NCI-H748 (cell line): ENCODE data around the gene CORO2A.

ENCODE experiments used
- DNase-seq: peaks from one replicate; lab custom pipeline; 2025; ENCODE audit not compliant: unreplicated experiment; lab: John Stamatoyannopoulos, UW

CORO2A gene, protein sequence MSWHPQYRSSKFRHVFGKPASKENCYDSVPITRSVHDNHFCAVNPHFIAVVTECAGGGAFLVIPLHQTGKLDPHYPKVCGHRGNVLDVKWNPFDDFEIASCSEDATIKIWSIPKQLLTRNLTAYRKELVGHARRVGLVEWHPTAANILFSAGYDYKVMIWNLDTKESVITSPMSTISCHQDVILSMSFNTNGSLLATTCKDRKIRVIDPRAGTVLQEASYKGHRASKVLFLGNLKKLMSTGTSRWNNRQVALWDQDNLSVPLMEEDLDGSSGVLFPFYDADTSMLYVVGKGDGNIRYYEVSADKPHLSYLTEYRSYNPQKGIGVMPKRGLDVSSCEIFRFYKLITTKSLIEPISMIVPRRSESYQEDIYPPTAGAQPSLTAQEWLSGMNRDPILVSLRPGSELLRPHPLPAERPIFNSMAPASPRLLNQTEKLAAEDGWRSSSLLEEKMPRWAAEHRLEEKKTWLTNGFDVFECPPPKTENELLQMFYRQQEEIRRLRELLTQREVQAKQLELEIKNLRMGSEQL

DNA sequence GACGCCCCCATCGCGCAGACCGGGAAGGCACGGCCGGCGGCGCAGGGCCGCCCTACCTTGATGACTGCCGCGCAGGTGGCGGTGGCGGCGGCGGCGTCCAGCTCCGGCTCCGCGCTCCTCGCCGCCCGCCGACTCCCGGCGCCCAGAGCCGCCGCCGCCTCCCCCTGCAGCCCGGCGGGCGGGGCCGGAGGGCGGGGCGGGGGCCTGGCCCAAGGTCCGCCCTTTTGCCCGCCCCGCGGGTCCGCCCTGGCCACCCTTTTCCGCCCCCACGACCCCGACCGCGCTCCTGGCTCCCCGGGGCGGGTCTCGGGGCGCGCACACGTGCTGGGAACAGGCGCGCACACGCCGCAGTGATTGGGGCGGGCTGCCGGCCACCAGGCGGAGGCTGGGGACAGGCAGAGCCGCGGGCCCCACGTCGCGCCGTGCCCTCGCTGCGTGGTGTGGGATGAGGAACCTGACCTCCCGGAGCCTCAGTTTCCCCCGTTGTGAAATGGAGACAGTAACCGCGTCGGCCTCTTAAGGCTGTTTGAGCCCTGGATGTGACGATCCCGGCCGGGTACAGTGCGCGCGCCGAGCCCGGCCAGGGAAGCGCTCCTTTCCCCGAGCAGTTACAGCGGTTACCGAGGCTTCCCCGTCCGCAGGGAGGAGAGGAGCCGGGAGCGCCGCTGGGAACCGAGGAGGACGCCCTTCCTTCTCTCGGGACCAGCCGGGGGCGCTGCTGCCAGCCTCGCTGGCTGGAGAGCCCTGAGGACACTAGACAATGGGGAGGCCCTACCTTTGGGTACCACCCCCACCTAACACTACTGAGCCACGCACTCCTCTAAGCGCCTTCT lies at the start of gene CORO2A:
CORO2A (minus strand) TSS at position 135 of the 833 bp plus-strand sequence. CDS start 34,977 bp downstream, outside the sequence.
- DNase-seq = peak; percentile 88

DNA sequence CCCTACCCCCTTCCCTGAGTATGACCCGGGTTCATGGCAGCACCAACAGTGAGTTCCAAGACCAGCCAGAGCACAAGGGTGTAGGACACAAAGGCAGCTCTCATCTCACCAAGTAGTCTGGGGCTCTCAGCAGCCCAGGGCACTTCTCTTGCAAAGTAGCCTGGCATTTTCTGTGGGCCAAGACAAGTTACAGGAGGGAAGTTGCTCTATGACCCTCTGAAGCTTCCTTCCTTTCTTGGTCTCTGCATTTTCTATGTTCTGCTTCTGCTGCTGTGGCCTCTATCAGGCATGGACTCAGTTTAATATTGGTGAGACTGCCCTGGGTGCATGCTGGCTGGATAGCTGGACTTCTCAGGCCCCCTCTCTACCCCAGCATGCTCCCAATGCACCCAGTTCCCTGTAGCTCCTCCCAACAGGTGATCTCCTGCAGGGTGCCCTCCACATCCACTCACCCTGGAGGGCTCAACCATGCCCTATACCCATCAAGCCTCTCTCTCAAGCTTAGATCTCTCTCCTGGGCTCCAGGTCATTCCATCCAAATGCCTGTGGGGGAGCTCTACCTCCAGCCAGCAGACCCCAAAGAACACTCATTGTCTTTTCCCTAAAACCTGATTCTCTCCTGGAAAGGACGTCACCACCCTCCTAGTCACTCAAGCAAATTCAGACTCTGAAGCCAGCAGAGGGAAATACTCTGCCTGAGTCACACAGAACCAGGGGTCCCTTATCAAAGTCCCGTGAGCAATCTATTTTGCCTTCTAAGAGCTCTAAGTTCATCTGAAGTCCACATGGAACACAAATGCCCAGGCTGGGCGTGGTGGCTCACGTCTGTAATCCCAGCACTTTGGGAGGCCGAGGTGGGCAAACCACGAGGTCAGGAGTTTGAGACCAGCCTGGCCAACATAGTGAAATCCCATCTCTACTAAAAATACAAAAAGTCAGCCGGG lies 49.2 kb upstream of the CORO2A start:
- no peak for DNase-seq

DNA sequence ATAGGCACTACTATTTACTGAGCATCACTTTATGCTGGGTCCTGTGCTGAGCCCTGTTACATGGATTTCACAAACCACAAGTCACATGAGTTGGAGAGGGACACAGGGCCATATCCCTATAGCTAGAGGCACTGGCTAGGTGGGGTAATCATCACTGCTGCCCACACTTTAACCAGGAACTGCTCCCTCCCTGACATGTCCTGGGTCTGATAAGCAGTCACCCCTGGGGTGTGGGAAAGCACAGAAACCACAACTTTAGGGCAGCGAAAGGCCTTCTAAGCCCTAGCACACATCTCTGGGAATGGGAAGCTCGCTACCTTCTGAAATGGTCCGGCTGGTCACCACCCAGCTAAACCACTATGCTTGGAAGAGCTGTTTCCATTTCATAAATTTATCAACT lies 48.0 kb upstream of the CORO2A start:
- DNase-seq = no peak

DNA sequence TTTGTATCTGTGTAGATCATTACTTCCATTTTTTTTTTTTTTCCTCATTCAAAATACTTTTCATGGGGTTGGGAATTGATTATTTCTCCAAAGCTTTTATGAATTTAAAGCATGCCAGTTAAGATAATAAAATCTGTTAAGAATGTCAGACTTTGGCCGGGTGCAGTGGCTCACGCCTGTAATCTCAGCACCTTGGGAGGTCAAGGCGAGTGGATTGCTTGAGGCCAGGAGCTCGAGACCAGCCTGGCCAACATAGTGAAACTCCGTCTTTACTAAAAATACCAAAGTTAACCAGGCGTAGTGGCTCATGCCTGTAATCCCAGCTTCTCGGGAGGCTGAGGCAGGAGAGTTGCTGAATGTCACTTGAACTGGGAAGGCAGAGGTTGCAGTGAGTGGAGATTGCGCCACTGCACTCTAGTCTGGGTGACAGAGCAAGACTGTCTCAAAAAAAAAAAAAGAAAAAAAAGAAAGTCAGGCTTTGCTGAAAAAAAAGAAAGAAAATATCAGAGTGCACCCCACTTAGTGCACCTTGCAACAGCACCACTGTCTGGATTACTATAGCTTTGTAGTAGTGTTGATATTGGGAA lies 44.6 kb upstream of the CORO2A start:
- DNase-seq = no peak

DNA sequence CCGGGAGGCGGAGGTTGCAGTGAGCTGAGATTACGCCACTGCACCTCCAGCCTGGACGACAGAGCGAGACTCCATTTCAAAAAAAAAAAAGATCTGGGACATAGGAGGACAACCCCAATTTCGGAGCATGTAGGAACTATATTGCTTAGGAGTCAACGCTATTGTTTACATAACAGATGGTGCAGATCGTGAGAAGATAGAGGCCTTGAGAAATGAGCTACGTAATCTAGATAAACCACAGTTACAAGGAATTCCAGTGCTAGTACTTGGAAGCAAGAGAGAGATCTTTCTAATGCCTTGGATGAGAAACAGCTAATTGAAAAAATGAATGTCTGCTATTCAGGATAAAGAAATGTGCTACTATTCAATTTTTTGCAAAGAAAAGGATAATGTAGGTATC lies 42.7 kb upstream of the CORO2A start:
- DNase-seq = no peak

DNA sequence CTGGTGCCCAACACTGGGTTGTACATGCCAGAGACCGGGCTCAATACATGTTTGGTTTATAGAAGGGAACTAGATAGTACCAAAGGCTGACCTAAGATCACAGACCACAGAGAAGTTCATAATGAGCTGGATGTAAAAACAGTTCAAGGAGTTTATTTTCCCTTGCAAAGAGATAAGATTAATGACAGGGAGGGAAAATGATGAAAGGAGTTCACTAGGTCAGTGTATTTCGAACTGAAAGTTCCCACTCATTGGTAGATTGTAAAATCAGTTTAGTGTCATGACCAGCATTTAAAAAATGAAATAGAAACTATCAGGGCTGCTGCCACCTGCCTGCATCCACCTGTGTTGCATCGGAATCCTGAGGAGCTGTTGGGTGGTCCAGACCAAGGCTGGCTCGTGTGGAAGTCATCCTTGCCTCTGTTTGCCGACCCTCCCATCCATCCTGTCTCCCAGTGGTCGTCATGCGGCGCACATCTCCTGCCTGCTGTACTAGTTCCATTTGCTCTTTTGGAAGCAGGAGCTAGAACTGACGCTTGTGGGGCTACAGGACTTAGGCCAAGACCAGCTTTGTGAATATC lies 41.9 kb upstream of the CORO2A start:
- no peak for DNase-seq

DNA sequence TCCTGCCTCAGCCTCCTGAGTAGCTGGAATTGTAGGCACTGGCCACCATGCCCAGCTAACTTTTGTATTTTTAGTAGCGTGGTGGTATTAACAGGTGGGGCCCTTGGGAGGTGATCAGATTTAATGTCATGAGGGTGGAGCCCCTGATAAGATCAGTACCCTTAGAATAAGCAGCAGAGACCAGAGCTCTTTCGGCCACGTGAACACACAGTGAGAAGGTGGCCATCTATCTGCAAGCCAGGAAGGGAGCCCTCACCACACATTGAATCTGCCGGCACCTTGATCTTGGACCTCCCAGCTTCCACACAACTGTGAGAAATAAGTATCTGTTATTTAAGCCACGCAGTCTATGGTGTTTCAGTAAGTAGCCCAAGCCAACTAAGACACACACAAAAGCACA lies 40.5 kb upstream of the CORO2A start:
- no peak for DNase-seq

DNA sequence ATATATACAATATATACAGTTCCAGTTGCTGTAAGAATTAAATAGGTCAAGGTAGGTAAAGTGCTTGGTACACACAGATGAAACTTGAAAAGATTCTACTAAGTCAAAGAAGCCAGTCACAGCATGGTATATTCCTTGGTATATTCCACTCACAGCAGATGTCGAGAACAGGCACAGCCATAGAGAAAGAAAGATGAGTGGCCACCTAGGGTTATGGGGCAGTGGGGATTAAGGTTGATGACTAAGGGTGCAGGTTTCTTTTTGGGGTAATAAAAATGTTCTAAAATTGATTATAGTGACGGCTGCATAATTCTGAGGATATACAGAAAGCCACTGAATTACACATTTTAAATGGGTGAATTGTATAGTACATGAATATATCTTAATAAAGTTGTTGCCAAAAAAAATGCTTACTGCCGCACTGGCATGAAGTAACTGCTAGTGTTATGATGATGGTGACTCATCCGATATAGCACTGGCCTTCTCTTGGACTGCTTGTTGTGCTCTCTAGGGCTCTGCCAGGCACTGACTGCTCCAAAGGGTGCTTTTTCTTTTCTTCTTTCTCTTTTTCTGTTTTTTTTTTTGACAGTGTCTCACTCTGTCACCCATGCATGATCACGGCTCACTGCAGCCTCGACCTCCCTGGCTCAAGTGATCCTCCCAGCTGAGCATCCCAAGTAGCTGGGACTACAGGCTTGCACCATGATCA lies 39.5 kb upstream of the CORO2A start:
- no peak for DNase-seq

DNA sequence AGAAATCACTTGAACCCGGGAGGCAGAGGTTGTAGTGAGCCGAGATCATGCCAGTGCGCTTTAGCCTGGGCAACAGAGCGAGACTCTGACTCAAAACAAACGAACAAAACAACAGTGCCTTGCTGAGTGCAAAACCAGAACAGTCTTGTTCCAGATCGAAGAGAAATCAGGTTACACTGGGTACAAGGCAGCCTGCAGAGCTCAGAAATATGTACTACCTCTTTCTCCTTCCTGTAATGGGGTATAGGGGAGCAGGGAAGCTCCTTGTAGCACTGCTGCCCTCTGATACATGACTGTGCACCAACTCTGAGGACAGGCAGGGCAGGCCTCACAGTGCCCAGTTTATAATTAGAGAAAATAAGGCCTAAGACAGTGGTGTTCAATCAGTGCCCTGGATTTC lies 38.4 kb upstream of the CORO2A start:
- no peak for DNase-seq

DNA sequence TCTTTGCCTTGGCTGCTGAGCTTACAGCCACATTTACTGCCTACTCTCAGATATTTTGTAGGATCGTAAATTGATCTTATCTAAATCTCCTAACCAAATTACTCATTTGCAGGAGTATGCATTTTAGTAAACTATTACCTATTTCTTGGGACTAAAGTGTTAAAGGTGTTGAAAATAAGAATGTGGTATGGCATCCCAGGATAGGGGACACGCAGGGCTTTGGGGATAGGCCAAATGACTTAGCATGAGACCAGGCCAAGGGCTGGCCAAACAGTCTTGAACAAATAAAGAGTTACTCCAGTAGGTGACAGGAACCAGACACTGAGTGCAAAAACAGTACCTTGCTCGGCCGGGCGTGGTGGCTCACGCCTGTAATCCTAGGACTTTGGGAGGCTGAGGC lies 37.9 kb upstream of the CORO2A start:
- DNase-seq = no peak

DNA sequence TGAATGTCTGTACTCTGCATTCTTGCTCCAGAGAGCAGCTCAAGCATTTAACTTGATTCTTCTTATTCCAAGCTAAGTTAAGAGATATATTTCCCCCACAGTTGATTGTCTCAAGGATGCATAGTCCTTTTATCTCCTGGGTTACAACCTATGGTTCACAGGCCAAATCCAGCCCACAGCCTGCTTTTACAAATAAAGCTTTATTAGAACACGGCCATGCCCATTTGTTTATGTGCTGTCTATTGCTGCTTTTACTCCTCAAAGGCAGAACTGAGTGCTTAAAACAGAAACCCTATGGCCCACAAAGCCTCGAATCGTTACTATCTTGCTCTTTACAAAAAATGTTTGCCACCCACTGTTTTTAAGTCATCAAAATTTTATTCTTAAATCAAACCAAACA lies 37.2 kb upstream of the CORO2A start:
- no peak for DNase-seq

DNA sequence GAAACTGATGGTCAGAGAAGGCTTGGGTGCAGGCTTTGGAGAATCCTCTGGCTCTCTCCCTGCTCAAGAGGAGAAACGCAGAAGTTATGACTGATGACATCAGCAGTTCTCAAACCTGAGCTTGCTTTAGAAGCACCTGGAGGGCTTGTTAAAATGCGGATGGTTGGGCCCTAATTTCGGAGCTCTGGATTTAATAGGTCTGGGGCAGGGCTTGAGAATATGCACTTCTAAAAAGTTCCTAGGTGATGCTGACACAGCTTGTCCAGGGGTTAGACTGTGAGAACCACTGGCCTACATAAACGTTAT lies 36.6 kb upstream of the CORO2A start:
- DNase-seq = no peak

DNA sequence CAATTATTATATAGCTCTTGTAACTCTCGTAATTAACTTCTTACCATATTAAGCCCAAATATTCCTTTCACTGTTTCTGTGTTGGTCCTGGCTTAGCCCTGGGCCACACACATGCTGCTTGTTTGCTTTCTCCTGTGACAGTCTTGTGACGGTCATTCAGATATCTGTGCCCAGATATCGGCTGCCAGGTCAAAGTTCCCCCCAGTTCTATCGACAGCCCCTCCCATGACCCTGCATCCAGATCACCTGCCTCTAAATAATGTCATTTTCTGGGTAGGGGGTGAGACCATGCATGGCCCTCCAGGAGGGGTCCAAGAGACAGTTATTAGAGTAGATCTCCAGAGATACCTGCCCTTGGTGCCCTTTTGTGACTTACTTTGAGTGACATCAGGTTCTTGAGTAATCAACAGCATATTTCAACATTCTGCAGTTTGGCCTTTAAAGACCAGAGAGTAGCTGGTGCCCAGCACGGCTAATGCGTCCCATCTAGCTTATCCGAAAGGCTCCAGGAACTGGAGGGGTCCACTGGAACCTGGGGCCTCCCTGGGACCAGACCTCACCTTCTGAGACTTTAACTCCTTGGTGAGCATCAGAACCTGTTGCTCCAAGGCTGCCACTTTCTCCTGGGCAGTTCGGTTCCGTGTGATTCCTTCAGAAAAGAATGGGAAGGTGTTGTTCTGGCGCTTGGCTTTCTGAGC lies 36.1 kb upstream of the CORO2A start:
- no peak for DNase-seq

DNA sequence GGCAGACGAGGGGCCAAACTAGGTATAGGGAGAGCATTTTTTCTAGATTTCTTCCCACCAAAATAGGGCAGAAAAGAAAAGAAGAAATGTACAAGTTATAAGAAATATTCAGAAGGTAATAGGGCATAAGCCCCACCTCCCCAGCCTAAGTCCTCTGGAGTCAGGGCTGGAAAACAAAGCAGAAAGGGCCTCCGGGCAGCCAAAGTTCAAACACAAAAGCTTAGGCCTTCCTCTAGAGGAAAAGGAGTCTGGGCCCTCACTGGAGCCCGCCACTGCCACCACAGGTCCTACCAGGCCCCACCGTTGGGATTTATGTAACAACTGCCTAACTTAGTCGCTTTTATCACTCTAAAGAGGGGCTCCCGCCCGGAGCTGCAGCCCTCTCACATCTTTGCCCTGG lies 35.4 kb upstream of the CORO2A start:
- no peak for DNase-seq

DNA sequence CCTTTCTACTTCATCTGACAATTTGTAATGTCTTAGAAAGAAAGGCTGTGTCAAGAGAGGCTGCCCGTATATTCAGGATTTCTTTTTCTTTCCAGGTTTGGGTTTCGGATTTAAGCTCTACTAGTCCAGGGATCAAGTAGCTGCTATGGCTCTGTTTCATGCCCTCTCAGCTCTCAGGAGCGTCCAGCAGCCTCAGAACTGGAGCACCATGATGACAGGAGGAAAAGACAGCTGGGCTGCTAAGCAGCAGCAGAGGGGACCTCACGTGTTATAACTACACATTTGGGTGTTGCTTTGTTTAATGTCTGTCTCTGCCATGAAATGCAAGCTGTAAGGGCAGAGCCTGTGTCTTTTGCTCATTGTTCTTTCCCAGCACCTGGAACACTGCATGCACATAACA lies 34.5 kb upstream of the CORO2A start:
- DNase-seq = no peak

DNA sequence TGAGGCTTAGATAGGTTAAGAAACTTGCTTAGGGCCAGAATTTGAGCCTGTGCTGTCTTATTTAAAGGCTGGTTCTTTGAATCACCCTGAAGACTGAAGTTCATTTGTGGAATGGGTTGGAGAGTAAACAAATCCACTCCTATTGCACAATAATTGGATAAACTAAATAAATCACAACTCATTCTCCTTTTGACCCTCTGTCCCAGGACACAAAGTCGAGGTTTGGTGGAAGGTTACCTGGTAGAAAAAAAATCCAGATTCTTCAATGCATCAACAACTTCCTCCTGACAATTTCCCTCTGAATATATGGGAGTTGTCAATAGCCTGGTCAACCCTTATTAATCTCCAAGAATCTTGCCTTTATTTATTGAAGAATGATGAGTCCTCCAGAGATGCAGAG lies 34.1 kb upstream of the CORO2A start:
- no peak for DNase-seq

DNA sequence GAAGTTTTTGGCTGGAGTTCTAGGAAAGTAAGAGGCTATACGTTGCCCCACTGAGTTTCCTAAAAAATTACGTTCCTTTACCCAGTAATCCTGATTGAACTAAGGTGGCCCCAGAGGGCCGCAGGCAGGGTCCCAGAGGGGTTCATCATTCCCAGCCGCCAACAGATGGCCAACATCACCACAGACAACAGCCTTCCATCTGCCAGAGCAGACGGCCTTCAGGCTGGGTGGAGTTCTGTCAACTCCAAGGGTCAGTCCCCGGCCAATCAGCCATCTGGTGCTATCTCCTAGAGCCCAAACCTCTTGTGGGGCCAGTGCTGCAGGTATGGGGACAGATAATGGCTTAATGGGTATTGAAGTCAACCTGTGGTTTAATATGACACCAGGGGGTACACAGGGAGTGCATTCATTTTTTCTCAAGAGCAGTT lies 32.6 kb upstream of the CORO2A start:
- DNase-seq = peak; percentile 8

DNA sequence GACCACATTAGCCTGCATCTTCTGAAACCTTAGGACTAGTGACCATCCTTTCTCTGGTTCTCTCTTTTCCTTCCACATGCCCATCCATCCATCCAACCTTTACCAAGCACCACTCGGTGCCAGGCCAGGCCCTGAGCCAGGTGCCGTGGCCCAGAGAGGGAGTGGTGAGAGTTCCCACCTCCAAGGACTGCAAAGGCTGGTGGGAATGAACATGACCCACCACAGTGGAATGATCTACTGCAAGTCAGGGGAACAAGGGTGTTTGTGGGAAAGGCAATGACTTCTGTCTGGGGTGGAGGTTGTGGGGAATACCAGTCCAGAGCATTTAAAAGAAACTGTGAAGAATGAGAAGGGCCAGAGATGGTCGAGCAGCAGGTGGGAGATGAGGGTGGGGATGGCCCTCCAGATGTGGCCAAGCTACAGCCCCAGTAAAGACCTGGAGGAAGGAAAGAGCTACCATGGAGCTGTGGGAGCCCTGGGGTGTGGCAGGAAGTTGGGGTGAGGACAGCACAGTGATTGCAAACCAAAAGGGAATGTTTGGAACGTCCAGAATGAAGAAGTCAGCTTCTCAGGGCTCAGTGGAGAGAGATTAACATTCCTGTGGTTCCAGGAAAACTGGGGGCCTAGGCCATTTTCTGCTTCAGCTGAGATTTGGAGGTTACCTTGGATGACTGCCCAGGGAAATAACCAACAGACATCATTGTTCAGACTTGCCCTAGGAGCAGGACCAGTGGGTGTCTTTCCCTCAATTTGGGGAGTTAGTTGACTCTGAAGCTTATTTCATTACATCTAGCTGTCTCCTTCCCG lies 30.7 kb upstream of the CORO2A start:
- no peak for DNase-seq
